Measurements from ENCODE around the gene USP33.
"Not testable (repeated sequence)": the region's sequence is repeated elsewhere in the genome, so short reads cannot be mapped to it uniquely, and the experiment has no call there.

The USP33 gene

DNA sequence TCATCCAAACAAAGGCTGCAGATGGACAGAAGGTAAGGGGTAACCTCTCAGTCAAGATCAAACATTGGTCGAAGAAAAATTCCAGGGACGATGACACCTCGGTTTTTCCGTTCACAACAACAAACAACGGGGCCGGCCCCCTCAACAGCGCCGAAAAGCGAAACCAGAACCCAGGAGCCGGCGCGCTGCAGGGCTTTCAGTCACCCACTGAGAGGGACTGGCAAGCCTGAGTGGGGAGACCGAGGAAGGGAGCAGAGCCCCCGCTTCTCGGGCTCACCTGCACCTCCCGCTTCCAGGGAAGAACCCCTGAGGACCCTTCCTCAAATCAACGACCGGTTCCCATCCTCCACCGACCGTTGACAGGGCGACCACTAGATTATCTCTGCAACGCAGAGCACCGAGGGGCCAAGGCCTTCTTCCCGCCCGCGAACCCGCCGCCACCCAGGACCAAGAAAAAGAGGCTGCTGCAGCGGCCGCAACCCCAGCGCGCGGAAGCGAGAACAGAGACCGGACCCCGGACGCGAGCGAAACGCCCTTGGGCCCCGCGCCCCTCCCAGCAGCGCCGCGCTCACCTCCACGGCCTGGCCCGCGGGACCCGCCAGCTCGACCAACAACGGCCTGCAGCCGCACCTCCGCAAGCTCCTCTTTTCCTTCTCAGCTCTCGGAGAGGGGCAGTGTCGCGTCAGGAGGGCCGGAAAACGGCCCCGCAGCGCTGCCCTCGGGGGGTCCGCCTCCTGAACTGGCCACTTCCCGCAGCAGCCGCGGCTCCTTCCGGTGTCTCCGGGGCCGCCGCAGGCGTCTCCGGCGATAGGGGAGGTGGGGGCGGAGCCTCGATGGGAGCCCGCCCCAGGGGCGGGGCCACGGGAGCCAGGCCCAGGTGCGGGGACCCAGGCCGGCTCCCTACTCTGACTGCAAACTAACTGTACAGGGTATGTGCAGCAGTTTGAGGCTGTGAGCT lies at the start of gene USP33:
USP33 (minus strand) TSS at position 782 of the 958 bp plus-strand sequence. CDS start 18,155 bp downstream, outside the sequence.
- peak; percentile 84 for DNase-seq (ENCODE audit: low spot score)

- DNase-seq (ENCODE audit: low spot score): no peak
Measured at GRCh38 chr1:77803371-77803770, 43.7 kb upstream of the USP33 start.

DNA sequence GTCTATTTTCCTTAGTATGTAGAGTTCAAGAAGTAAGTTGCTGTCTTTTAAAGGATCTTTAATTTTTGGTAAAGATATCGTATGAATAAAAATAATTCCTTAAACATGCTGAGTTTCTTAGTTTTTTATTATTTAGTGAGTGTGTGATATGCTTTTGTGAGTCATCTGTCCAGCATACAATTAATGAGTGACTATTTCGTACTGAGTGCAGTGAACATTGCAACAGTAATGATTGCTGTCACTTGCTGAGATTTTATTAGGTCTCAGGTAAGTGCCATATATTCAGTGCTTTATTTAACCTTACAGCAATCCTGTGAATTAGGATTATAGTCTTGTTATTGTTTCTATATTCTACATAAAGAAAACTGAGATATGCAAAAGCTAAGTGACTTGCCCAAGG lies 42.4 kb upstream of the USP33 start:
- no peak for DNase-seq (ENCODE audit: low spot score)

DNA sequence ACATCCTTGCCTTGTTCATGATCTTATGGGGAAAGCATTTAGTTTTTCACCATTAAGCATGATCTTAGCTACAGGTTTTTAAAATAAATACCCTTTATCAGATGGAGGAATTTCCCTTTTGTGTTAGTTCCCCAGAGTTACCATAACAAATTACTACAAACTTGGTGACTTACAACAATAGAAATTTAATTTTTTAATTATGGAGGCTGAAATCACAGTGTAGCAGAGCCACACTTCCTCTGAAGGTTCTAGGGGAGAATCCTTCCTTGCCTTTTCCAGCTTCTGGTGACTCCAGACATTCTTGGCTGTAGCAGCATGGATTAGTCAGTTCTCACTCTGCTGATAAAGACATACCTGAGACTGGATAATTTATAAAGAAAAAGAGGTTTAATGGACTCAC lies 38.3 kb upstream of the USP33 start:
- DNase-seq (ENCODE audit: low spot score): no peak

- DNase-seq (ENCODE audit: low spot score): no peak
Measured at GRCh38 chr1:77796695-77797405, 37.2 kb upstream of the USP33 start.

GRCh38 chr1:77794550-77794949 lies 34.9 kb upstream of the USP33 start:
- no peak for DNase-seq (ENCODE audit: low spot score)

DNA sequence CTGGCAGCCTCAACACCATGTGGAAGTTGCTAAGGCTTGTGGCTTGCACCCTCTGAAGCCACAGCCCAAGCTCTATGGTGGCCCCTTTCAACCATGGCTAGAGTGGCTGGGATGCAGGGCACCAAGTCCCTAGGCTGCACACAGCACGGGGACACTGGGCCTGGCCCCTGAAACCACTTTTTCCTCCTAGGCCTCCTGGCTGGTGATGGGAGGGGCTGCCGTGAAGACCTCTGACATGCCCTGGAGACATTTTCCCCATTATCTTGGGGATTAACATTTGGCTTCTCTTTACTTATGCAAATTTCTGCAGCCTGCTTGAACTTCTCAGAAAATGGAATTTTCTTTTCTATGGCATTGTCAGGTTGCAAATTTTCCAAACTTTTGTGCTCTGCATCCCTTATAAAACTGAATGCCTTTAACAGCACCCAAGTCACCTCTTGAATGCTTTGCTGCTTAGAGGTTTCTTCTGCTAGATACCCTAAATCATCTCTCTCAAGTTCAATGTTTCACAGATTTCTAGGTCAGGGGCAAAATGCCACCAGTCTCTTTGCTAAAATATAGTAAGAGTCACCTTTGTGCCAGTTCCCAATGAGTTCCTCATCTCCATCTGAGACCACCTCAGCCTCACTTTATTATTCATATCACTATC lies 26.6 kb upstream of the USP33 start:
- not testable (repeated sequence) for DNase-seq (ENCODE audit: low spot score)

GRCh38 chr1:77783141-77783540 lies 23.5 kb upstream of the USP33 start:
- DNase-seq (ENCODE audit: low spot score): no peak

DNA sequence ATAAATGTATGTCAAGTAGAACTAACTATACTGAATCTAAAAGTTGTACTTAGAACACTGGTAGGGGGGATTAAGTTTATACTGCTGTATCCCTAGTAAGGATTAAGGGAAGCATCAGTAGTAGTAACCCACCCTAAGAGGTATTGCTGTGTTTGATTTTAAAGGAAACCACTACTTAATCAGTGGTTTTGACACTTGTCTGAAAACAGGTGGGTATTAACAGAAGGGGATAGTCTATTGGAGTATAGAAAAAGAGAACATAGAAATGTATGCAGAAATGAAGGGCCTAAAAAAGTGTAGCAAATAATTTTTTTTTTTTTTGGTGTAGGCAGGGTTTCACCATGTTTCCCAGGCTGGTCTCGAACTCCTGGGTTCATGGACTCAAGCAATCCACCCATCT lies 22.0 kb upstream of the USP33 start:
- DNase-seq (ENCODE audit: low spot score): no peak

- peak; percentile 79 for DNase-seq (ENCODE audit: low spot score)
Measured at GRCh38 chr1:77779529-77780281, 20.1 kb upstream of the USP33 start, which contains the start of gene MIGA1. Gene MIGA1, plus strand, starts transcription at chr1:77779649. Its CDS starts 3,604 bp downstream, at chr1:77783253.

- no peak for DNase-seq (ENCODE audit: low spot score)
Measured at GRCh38 chr1:77776007-77776700, 16.5 kb upstream of the USP33 start.

DNA sequence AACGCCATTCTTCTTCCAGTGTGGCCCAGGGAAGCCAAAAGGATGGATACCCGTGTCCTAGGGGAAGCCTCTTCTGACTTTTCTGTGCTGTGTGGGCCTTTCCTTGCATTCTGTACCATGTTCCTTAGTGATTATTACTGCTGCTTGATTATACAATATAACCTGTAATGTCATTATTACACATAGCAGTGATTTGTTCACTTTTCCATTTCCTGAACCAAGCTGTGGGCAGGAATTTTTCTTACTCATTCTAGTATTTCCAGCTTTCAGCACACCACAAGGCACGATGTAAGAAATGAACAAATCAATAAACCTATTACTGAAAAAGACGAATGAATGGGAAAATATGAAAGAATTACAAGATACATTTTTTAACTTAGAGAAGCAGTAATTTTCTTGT lies 8.4 kb upstream of the USP33 start:
- no peak for DNase-seq (ENCODE audit: low spot score)

DNA sequence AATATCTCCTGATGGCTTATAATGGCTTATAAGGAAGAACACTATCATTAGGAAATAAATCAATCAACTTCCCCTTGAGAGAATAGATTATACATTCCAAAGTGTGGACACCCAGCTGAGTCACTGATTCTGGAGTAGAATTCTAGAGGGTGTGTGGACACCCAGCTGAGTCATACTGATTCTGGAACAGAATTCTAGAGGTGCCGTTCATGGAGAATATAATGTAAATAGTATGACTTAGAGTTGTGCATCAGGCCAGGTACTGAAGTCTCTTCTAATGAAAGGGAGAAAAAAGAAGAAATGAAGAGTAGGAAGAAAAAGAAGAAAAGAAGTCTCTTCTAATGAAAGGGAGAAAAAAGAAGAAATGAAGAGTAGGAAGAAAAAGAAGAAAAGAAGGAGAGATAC lies 2.4 kb upstream of the USP33 start:
- DNase-seq (ENCODE audit: low spot score): peak; percentile 31

DNA sequence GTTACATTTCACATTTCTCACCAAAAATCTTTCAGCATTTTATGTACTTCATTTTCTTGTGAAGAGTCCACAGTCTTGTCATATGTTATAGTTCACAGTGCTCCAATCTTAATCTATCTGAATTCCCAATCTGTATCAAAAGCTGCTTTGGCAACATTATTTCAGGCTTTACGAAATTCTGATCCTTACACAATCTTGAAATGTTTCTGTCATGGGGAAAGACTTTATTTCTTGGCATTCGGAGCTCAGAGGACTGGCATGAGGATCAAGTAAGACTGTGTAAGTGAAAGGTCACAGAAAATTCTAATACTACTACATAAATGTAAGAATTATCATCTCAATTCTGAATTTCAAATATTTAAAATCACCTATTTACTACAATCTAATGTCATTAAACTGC lies 2.0 kb downstream of the USP33 start:
- DNase-seq (ENCODE audit: low spot score): peak; percentile 44

- DNase-seq (ENCODE audit: low spot score): no peak
Measured at GRCh38 chr1:77757066-77757584, 2.5 kb downstream of the USP33 start.

DNA sequence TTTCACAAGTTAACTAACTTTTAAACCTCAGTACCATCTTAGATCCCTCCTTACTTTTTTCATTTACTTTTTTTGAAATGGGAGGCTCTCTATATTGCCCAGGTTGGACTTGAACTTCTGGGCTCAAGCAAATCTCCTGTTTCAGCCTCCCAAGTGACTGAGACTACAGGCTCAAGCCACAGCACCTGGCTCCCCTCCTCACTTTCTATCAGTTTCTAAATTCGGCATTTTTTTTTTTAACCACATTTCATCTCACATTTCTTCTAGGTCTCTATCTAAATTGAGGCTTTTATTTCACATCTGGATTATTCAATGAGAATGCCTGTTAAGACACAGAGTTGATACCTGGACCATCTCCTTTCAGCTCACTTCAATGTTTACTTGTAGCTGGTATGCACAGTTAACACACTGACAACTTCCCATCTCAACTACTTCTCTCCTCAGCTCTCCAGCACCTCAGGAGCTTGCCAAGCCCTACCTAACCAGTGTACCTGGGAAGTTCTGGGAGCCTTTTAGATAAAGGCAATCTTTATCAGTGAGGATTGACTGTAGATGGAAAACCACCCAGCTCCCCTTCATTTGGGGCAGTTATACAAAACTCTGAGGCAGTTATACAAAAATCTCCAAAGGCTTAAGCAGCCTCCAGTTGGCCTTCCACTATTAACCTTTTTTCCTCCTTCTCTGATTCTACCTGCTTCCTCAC lies 3.4 kb downstream of the USP33 start:
- no peak for DNase-seq (ENCODE audit: low spot score)

DNA sequence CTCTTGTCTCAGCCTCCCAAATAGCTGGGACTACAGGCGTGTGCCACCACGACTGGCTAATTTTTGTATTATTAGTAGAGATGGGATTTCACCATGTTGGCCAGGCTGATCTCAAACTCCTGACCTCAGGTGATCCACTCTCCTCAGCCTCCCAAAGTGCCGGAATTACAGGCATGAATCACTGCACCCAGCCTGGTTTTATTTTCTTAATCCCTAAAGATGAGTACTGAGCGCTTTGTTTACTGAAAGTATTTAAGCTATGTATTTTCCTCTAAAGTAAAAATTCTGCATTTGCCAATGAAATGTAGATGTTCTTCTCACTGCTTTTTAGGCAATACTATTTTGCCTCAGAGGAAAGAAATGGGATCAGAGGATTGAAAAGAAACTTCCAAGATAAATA lies 10.2 kb downstream of the USP33 start:
- DNase-seq (ENCODE audit: low spot score): not testable (repeated sequence)

GRCh38 chr1:77744576-77744975 lies 15.1 kb downstream of the USP33 start:
- no peak for DNase-seq (ENCODE audit: low spot score)

DNA sequence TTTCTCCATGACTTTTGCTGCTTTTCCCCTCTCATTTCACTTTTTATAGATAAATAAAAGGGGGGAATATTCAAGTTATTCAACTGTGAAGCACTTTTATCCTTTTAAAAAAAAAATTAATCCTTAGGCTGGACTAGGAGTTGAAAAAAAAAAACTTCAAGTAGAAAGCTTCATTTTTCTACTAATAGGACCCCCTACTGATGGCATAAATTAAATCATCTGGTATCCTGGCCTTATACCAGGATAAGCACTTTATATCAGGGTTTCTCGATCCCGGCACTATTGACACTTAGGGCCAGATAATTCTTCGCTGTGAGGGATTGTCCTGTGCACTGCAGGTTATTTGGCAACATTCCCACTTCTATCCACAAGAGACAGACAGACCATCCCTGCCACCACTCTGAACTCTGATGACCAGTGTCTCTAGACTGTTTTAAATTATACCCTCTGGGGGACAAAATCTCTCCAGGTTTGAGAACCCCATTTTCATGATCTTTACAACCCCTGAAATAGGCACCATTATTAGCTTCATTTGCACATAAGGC lies 17.6 kb downstream of the USP33 start:
- no peak for DNase-seq (ENCODE audit: low spot score)

DNA sequence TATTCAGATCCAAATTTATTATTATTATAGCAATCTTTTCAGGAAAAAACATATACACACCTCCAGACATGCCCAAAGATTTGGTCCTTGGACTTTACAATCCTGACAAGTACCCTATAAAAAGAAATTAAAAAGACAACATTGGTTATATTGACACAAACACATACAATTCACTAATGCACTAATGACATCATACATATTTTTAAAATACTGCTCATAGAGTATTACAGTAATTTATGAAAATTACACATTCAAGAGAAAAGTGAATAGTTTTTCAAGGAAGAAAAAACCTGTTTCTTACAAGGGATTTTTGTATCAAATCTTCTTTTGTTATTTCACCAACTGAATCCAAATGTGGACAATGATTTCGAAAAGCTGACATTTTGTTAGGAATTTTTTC lies 18.3 kb downstream of the USP33 start:
- no peak for DNase-seq (ENCODE audit: low spot score)

All from hepatic stellate cell (primary cell).